K562 (cell line): Measurements from ENCODE around the gene FTL. TPM values are rescaled to one million over a fixed set of nuclear protein-coding genes. Genes with fewer than 3 reads are reported as not detected.

Experiments used
- ADNP ChIP-seq: fragments of 200-800 bp; sonication (Bioruptor generic); IDR thresholded peaks from 2 replicates; pipeline ENCODE4 v1.6.1; 2016; ENCODE audit warnings: missing genetic modification characterization, missing compliant biosample characterization
- ATF3 ChIP-seq, 2 experiments: fragments of 450-650 bp in 1 of 2; sonication (generic) in 1 of 2; formaldehyde crosslinking in 1 of 2; IDR thresholded peaks in 1 of 2; conservative IDR thresholded peaks in 1 of 2; 2 replicates each; pipeline versions ENCODE4 v1.6.1 to v1.8.1; 2016 to 2023; ENCODE audit warnings: mild to moderate bottlenecking in 2 of 2, moderate library complexity in 2 of 2, inconsistent platforms in 1 of 2, missing genetic modification reagents in 1 of 2
- E4F1 ChIP-seq: fragments of 250-450 bp; sonication (Bioruptor Pico); IDR thresholded peaks from 2 replicates; pipeline ENCODE4 v1.5.0; 2021; ENCODE audit warnings: mild to moderate bottlenecking, borderline replicate concordance
- HINFP ChIP-seq: fragments of 450-650 bp; conservative IDR thresholded peaks from 2 replicates; pipeline ENCODE4 v1.6.1; 2016; ENCODE audit warnings: missing genetic modification characterization, low read depth, mild to moderate bottlenecking, control low read depth, missing compliant biosample characterization
- MAZ ChIP-seq, 2 experiments: fragments of 450-650 bp in 1 of 2; sonication (generic) in 1 of 2; formaldehyde crosslinking; IDR thresholded peaks in 1 of 2; conservative IDR thresholded peaks in 1 of 2; 2 replicates each; pipeline versions ENCODE4 v1.4.0 to v1.5.0; 2020; ENCODE audit warnings: mild to moderate bottlenecking in 1 of 2, missing genetic modification reagents in 1 of 2
- NCOR1 ChIP-seq: fragments of 450-650 bp; IDR thresholded peaks from 2 replicates; pipeline ENCODE4 v1.6.1; 2016; ENCODE audit warnings: mild to moderate bottlenecking, moderate library complexity
- NFATC3 ChIP-seq: fragments of 450-650 bp; IDR thresholded peaks from 2 replicates; pipeline ENCODE4 v1.6.1; 2017; ENCODE audit warnings: mild to moderate bottlenecking
- NFYB ChIP-seq: IDR thresholded peaks from 2 replicates; pipeline ENCODE4 v1.6.1; 2011; ENCODE audit warnings: mild to moderate bottlenecking, moderate library complexity; ENCODE audit not compliant: insufficient read length; ENCODE audit errors: extremely low read depth
- NR3C1 ChIP-seq: sonication (generic); formaldehyde crosslinking; IDR thresholded peaks from 2 replicates; pipeline ENCODE4 v1.8.1; 2022; ENCODE audit warnings: missing genetic modification reagents
- PURB ChIP-seq: sonication (generic); formaldehyde crosslinking; IDR thresholded peaks from 2 replicates; pipeline ENCODE4 v1.9.0; 2021; ENCODE audit warnings: low read depth, mild to moderate bottlenecking, missing genetic modification reagents
- RAD51 ChIP-seq: fragments of 450-650 bp; IDR thresholded peaks from 2 replicates; pipeline ENCODE4 v1.7.1; 2016; ENCODE audit warnings: low read depth, mild to moderate bottlenecking, borderline replicate concordance
- RCOR1 ChIP-seq, 2 experiments: IDR thresholded peaks; 2 replicates each; pipeline ENCODE4 v1.6.1; 2012; ENCODE audit warnings: low read depth in 2 of 2, low read length in 2 of 2, borderline replicate concordance in 1 of 2, improper control_type of control experiment in 1 of 2
- STAT6 ChIP-seq: sonication (generic); formaldehyde crosslinking; IDR thresholded peaks from 2 replicates; pipeline ENCODE4 v1.8.1; 2023; ENCODE audit warnings: mild to moderate bottlenecking, missing genetic modification reagents
- ZBTB5 ChIP-seq: fragments of 450-650 bp; IDR thresholded peaks from 2 replicates; pipeline ENCODE4 v1.6.1; 2017; ENCODE audit warnings: antibody characterized with exemption
- ZFX ChIP-seq: sonication (generic); formaldehyde crosslinking; IDR thresholded peaks from 2 replicates; pipeline ENCODE4 v1.8.0; 2022; ENCODE audit warnings: mild to moderate bottlenecking, missing genetic modification reagents, moderate library complexity
- ZNF384 ChIP-seq: IDR thresholded peaks from 2 replicates; pipeline ENCODE4 v1.6.1; 2012; ENCODE audit warnings: low read depth, low read length, improper control_type of control experiment
- ZNF445 ChIP-seq: fragments of 250-450 bp; sonication (Bioruptor Pico); IDR thresholded peaks from 2 replicates; pipeline ENCODE4 v1.4.0; 2020; ENCODE audit warnings: low read depth, mild to moderate bottlenecking, moderate library complexity
- ZNF79 ChIP-seq: fragments of 250-450 bp; sonication (Bioruptor Pico); IDR thresholded peaks from 2 replicates; pipeline ENCODE4 v1.4.0; 2020; ENCODE audit warnings: low read depth, mild to moderate bottlenecking, moderate library complexity
- polyA plus RNA-seq, 8 experiments: library from polyadenylated mRNA; depleted of rRNA in 4 of 8; stranded (reverse) in 5 of 8; unstranded in 3 of 8; fragments of >200 nt; fragmentation: Nextera tagmentation in 2 of 8; fragmentation: Illumina TruSeq in 1 of 8; extraction: Ambion mirVana in 2 of 8; extraction: Trizol in 1 of 8; gene quantifications; 2 replicates each; pipeline versions ENCODE4 v1.2.1 to v1.2.3, GENCODE V29; 2011 to 2014; ENCODE audit warnings: inconsistent platforms in 1 of 8, missing spikeins in 1 of 8
- total RNA-seq, 7 experiments: library from RNA; depleted of rRNA in 6 of 7; stranded (reverse); fragments of >200 nt in 6 of 7; fragmentation: Illumina TruSeq in 2 of 7; extraction: Trizol in 2 of 7; gene quantifications; 2 replicates each; pipeline versions ENCODE4 v1.2.1 to v1.2.3, GENCODE V29; 2011 to 2021; ENCODE audit warnings: low replicate concordance in 1 of 7

Gene FTL
- total and polyA plus RNA-seq, 9 of the 15 experiments (the other 6 are each of a cell fraction or from before 2014, with no cell fraction given) = 1,231 to 27,415 (median 3,965) TPM

- TF ChIP-seq RAD51 = no peak
- TF ChIP-seq ADNP (tag) = no peak
- TF ChIP-seq NR3C1 (CRISPR knock-in tag) = no peak
- TF ChIP-seq RCOR1 (IDR thresholded peaks at IDR 0.05; ENCODE audit: borderline replicate concordance in 1 of 2, low read depth in 2 of 2, low read length in 2 of 2) = peak in 1 of 2 experiments; percentile 64; a peak in 1 of 4 replicates
- TF ChIP-seq HINFP (tag) = no peak
- 0 out of 2 replicates have a peak, but pooled peaks have one; percentile 58 for TF ChIP-seq STAT6 (CRISPR knock-in tag)
- TF ChIP-seq ATF3 (IDR thresholded peaks at IDR 0.05) = no peak
- TF ChIP-seq ATF3 (CRISPR knock-in tag; conservative IDR thresholded peaks at IDR 0.05) = no peak
- no peak for TF ChIP-seq ZNF384
- TF ChIP-seq PURB (CRISPR knock-in tag) = no peak
- no peak for TF ChIP-seq E4F1 (CRISPR knock-in tag)
- TF ChIP-seq ZFX (CRISPR knock-in tag) = no peak
- no peak for TF ChIP-seq NFATC3
- TF ChIP-seq ZNF79 (CRISPR knock-in tag) = no peak
- TF ChIP-seq ZNF445 (CRISPR knock-in tag) = no peak
- TF ChIP-seq ZBTB5 = no peak
- no peak for TF ChIP-seq NCOR1
- peak; percentile 68 to 84; a peak in 3 of 4 replicates for TF ChIP-seq MAZ (CRISPR knock-in tag; conservative IDR thresholded peaks at IDR 0.05 in 1 of 2, IDR thresholded peaks at IDR 0.05 in 1 of 2)
- no peak for TF ChIP-seq NFYB
Measured at GRCh38 chr19:48933382-48933932, 31.7 kb upstream of the FTL start, which contains the start of gene DHDH (continued).
